K562 (cell line): ENCODE data around the gene SLC48A1. TPM values are rescaled to one million over a fixed set of nuclear protein-coding genes. Genes with fewer than 3 reads are reported as not detected.

Experiments used
- BHLHE40 ChIP-seq: IDR thresholded peaks from 2 replicates; pipeline ENCODE4 v1.6.1; 2011; ENCODE audit warnings: low read length, improper control_type of control experiment
- CBX8 ChIP-seq: fragments of 200-600 bp; sonication (generic); IDR thresholded peaks from 2 replicates; pipeline ENCODE4 v1.6.1; 2012; ENCODE audit warnings: borderline replicate concordance, mixed run types, low read depth, mild to moderate bottlenecking, moderate library complexity, mixed read lengths, low read length, control low read depth, inconsistent platforms; ENCODE audit not compliant: poor library complexity, severe bottlenecking; ENCODE audit errors: extremely low read depth
- DDX20 ChIP-seq: fragments of 450-650 bp; IDR thresholded peaks from 2 replicates; pipeline ENCODE4 v1.6.1; 2016; ENCODE audit warnings: missing genetic modification characterization, low read depth, mild to moderate bottlenecking, missing compliant biosample characterization, moderate library complexity
- ELF2 ChIP-seq: fragments of 250-450 bp; sonication (Bioruptor Pico); IDR thresholded peaks from 2 replicates; pipeline ENCODE4 v1.5.0; 2021; ENCODE audit warnings: mild to moderate bottlenecking
- ELK3 ChIP-seq: fragments of 450-650 bp; formaldehyde crosslinking; IDR thresholded peaks from 2 replicates; pipeline ENCODE4 v1.4.0; 2020; ENCODE audit warnings: mild to moderate bottlenecking
- HDAC2 ChIP-seq: fragments of 450-650 bp; IDR thresholded peaks from 2 replicates; pipeline ENCODE4 v1.6.1; 2016; ENCODE audit warnings: mild to moderate bottlenecking
- KAT2B ChIP-seq: IDR thresholded peaks from one replicate; pipeline ENCODE4 v1.6.1; 2012; ENCODE audit warnings: low read depth, mild to moderate bottlenecking, control low read depth, inconsistent platforms, low read length, moderate library complexity
- MYBL2 ChIP-seq, 2 experiments: fragments of 450-650 bp in 1 of 2; sonication (generic) in 1 of 2; formaldehyde crosslinking in 1 of 2; IDR thresholded peaks; 2 replicates each; pipeline versions ENCODE4 v1.6.1 to v1.8.1; 2017 to 2022; ENCODE audit warnings: borderline replicate concordance in 1 of 2, inconsistent platforms in 1 of 2, low read depth in 1 of 2, mild to moderate bottlenecking in 1 of 2, missing genetic modification reagents in 1 of 2, moderate library complexity in 1 of 2
- NR2F6 ChIP-seq: fragments of 450-650 bp; formaldehyde crosslinking; IDR thresholded peaks from 2 replicates; pipeline ENCODE4 v1.4.0; 2020; ENCODE audit warnings: mild to moderate bottlenecking
- NUFIP1 ChIP-seq: fragments of 450-650 bp; IDR thresholded peaks from 2 replicates; pipeline ENCODE4 v1.6.1; 2018; ENCODE audit not compliant: partially characterized antibody
- PHB2 ChIP-seq: fragments of 450-650 bp; IDR thresholded peaks from 2 replicates; pipeline ENCODE4 v1.6.1; 2017; ENCODE audit warnings: low read depth
- PML ChIP-seq: IDR thresholded peaks from 2 replicates; pipeline ENCODE4 v1.6.1; 2012; ENCODE audit warnings: low read length, inconsistent platforms
- SRSF9 ChIP-seq: fragments of 200-400 bp; formaldehyde crosslinking; IDR thresholded peaks from 2 replicates; pipeline ENCODE4 v1.6.1; 2017; ENCODE audit warnings: low read depth, low read length, borderline replicate concordance
- TCFL5 ChIP-seq: fragments of 250-450 bp; sonication (Bioruptor Pico); conservative IDR thresholded peaks from 2 replicates; pipeline ENCODE4 v1.6.1; 2021; ENCODE audit warnings: mild to moderate bottlenecking, moderate library complexity, matching md5 sums
- TGIF2 ChIP-seq: sonication (generic); formaldehyde crosslinking; IDR thresholded peaks from 2 replicates; pipeline ENCODE4 v1.8.1; 2022; ENCODE audit warnings: mild to moderate bottlenecking, missing genetic modification reagents, moderate library complexity
- ZBTB7A ChIP-seq: IDR thresholded peaks from 2 replicates; pipeline ENCODE4 v1.6.1; 2011; ENCODE audit warnings: low read depth, mild to moderate bottlenecking, low read length, moderate library complexity, borderline replicate concordance; ENCODE audit not compliant: control insufficient read depth
- ZFX ChIP-seq: sonication (generic); formaldehyde crosslinking; IDR thresholded peaks from 2 replicates; pipeline ENCODE4 v1.8.0; 2022; ENCODE audit warnings: mild to moderate bottlenecking, missing genetic modification reagents, moderate library complexity
- ZNF518B ChIP-seq: fragments of 250-450 bp; sonication (Bioruptor Pico); IDR thresholded peaks from 2 replicates; pipeline ENCODE4 v1.5.0; 2021; ENCODE audit warnings: mild to moderate bottlenecking, moderate library complexity
- ZNF717 ChIP-seq: fragments of 250-450 bp; sonication (Bioruptor Pico); IDR thresholded peaks from 2 replicates; pipeline ENCODE4 v1.5.0; 2021
- polyA plus RNA-seq, 8 experiments: library from polyadenylated mRNA; depleted of rRNA in 4 of 8; stranded (reverse) in 5 of 8; unstranded in 3 of 8; fragments of >200 nt; fragmentation: Nextera tagmentation in 2 of 8; fragmentation: Illumina TruSeq in 1 of 8; extraction: Ambion mirVana in 2 of 8; extraction: Trizol in 1 of 8; gene quantifications; 2 replicates each; pipeline versions ENCODE4 v1.2.1 to v1.2.3, GENCODE V29; 2011 to 2014; ENCODE audit warnings: inconsistent platforms in 1 of 8, missing spikeins in 1 of 8
- total RNA-seq, 7 experiments: library from RNA; depleted of rRNA in 6 of 7; stranded (reverse); fragments of >200 nt in 6 of 7; fragmentation: Illumina TruSeq in 2 of 7; extraction: Trizol in 2 of 7; gene quantifications; 2 replicates each; pipeline versions ENCODE4 v1.2.1 to v1.2.3, GENCODE V29; 2011 to 2021; ENCODE audit warnings: low replicate concordance in 1 of 7
- TF ChIP-seq, protein P1 (sequence below): sonication (generic); formaldehyde crosslinking; IDR thresholded peaks from 2 replicates; pipeline ENCODE4 v1.8.0; 2022; ENCODE audit warnings: missing genetic modification reagents, mild to moderate bottlenecking, moderate library complexity, borderline replicate concordance
- TF ChIP-seq, protein P2 (sequence below): fragments of 250-450 bp; sonication (Bioruptor Pico); IDR thresholded peaks from 2 replicates; pipeline ENCODE4 v1.8.0; 2022; ENCODE audit warnings: moderate library complexity, mild to moderate bottlenecking, inconsistent platforms

SLC48A1 gene
- total and polyA plus RNA-seq, 9 of the 15 experiments (the other 6 are each of a cell fraction or from before 2014, with no cell fraction given): 10.7 to 37.5 (median 18.7) TPM

DNA sequence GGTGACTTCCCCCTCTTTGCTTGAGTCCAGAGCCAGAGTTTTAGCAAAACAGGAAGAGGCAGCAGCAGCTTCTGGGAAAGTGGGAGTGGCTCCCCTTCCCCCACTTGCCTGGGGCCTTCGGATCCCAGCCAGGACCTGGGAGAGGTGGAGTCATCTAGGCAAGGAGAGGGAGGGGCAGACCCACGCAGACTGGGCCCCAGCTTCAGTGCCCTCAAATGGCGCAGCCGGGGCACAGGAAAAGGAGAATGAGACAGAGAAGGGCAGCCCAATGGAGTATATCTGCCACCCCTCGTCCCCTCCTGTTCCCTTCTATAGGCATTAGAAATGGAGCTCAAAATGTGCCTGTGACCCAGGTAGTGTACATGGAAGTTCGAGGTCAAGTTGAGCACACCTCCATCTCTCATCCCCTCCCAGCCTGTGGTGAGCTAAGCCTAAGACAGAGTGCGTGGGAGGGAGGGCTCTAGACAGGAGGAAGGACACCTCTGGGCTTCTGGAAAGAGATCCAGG, 56.0 kb downstream of the SLC48A1 start (continued):
- TF ChIP-seq, protein P1, sequence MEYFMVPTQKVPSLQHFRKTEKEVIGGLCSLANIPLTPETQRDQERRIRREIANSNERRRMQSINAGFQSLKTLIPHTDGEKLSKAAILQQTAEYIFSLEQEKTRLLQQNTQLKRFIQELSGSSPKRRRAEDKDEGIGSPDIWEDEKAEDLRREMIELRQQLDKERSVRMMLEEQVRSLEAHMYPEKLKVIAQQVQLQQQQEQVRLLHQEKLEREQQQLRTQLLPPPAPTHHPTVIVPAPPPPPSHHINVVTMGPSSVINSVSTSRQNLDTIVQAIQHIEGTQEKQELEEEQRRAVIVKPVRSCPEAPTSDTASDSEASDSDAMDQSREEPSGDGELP (CRISPR knock-in tag): no peak; the same call in 1 of the 2 replicates
- TF ChIP-seq ZNF717 (CRISPR knock-in tag): no peak
- no peak for TF ChIP-seq TCFL5 (CRISPR knock-in tag)
- no peak for TF ChIP-seq MYBL2 (IDR thresholded peaks at IDR 0.05; ENCODE audit: low read depth)
- TF ChIP-seq MYBL2 (CRISPR knock-in tag; IDR thresholded peaks at IDR 0.05; ENCODE audit: borderline replicate concordance): no peak
- no peak for TF ChIP-seq CBX8
- TF ChIP-seq NR2F6: no peak
- no peak for TF ChIP-seq BHLHE40
- TF ChIP-seq HDAC2: peak; percentile 83
- TF ChIP-seq ZBTB7A: peak; percentile 44; the same call in 1 of the 2 replicates
- TF ChIP-seq SRSF9: no peak
- no peak for TF ChIP-seq DDX20
- TF ChIP-seq KAT2B: no peak
- TF ChIP-seq ELK3: no peak
- TF ChIP-seq PHB2: no peak
- no peak for TF ChIP-seq ZNF518B (CRISPR knock-in tag)
- no peak for TF ChIP-seq TGIF2
- peak; percentile 51; the same call in 1 of the 2 replicates for TF ChIP-seq PML
- no peak for TF ChIP-seq ELF2 (CRISPR knock-in tag)
- TF ChIP-seq, protein P2, sequence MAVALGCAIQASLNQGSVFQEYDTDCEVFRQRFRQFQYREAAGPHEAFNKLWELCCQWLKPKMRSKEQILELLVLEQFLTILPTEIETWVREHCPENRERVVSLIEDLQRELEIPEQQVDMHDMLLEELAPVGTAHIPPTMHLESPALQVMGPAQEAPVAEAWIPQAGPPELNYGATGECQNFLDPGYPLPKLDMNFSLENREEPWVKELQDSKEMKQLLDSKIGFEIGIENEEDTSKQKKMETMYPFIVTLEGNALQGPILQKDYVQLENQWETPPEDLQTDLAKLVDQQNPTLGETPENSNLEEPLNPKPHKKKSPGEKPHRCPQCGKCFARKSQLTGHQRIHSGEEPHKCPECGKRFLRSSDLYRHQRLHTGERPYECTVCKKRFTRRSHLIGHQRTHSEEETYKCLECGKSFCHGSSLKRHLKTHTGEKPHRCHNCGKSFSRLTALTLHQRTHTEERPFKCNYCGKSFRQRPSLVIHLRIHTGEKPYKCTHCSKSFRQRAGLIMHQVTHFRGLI (CRISPR knock-in tag): no peak
- TF ChIP-seq ZFX (CRISPR knock-in tag): peak; percentile 47; the same call in 1 of the 2 replicates
- no peak for TF ChIP-seq NUFIP1
